ENCODE data around the gene PRKAR2B.

PRKAR2B gene

DNA sequence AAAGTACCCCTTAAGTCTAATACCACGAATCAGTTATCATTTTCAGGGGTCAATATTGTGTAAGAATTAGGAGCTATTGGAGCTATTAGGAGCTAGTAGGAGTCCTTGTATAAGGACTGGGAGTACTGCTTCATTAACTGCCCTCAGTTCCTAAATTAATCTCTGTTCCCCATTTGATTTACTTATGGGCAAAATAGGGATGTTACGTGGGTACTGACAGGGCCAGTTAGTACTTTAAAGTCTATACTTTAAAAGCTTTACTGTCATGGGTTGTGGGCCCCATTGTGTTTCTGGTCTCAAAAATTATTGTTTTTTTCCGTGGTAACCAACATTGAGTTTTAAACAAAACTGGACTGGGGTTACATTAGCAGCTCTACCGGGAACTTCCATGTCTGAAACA lies 60.3 kb downstream of the PRKAR2B start:
- no peak for TF ChIP-seq GATA3 (IDR thresholded peaks at IDR 0.05; ENCODE audit: low read depth, low read length)
- TF ChIP-seq GATA2 (IDR thresholded peaks at IDR 0.05; ENCODE audit: low read depth, low read length) = no peak

- TF ChIP-seq GATA2 (IDR thresholded peaks at IDR 0.05; ENCODE audit: low read depth, low read length) = no peak
- TF ChIP-seq GATA3 (IDR thresholded peaks at IDR 0.05; ENCODE audit: low read depth, low read length) = no peak
Measured at GRCh38 chr7:107105591-107106245, 61.2 kb downstream of the PRKAR2B start.

DNA sequence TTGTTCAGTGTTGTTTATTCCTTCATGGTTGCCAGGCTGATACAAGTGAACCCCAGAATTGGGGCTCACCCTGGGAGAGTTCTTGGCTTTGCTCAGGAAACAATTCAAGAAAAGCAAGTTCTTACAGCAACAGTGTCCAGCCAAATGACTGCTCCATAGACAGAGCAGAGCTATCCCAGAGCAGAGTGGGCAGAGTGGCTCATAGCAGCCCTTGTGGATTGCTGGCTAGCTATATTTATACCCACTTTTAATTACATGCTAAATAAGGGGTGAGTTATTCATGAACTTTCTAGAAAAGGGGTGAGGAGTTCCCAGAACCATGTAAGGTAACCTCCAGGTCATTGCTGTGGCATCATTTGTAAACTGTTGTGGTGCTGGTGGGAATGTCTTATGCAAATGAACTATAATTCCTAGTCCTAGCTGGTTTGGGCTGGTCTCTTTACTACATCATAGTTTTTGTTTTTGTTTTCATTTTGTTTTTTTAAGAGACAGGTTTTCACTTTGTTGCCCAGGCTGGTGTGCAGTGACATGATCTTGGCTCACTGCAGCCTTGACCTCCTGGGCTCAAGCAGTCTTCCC lies 64.4 kb downstream of the PRKAR2B start:
- no peak for TF ChIP-seq GATA2 (IDR thresholded peaks at IDR 0.05; ENCODE audit: low read depth, low read length)
- TF ChIP-seq GATA3 (IDR thresholded peaks at IDR 0.05; ENCODE audit: low read depth, low read length) = no peak

DNA sequence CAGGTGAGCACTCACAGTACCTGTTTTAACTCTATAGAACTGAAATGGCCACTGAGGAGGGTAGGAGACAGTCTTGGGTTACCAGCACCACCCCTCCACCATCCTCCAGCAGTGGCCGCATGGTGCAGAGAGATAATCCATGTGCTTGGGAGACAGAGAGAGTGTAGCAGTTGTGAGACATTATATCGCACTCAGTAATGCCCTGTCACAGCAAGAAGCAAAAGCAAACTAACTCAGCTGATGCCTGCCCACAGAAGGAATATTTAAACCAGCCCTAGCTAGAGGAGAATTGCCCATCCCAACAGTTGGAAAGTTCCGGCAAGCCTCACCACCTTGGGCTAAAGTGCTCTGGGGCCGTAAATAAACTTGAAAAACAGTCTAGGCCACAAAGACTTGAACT lies 65.5 kb downstream of the PRKAR2B start:
- TF ChIP-seq GATA3 (IDR thresholded peaks at IDR 0.05; ENCODE audit: low read depth, low read length) (no peak), GATA2 (IDR thresholded peaks at IDR 0.05; ENCODE audit: low read depth, low read length) (no peak)

DNA sequence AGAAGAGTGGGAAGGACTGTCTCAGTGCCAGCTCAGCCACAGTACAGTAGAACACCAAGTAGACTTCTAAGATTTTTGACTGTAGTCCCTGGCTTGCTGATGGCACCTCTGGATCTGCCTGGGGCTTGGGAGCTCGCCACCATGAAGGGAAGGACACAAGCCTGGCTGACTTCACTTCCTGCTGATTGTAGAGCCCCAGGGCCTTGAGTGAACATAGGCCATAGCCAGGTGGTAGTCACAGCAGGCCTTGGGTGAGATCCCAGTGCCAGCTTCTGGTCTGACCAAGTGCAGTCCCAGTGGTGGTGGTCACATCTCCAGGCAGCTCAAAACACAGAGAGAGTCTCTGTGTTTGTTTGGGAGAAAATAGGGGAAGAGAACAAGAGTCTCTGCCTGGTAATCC lies 66.7 kb downstream of the PRKAR2B start:
- TF ChIP-seq GATA3 (IDR thresholded peaks at IDR 0.05; ENCODE audit: low read depth, low read length) = no peak
- no peak for TF ChIP-seq GATA2 (IDR thresholded peaks at IDR 0.05; ENCODE audit: low read depth, low read length)

DNA sequence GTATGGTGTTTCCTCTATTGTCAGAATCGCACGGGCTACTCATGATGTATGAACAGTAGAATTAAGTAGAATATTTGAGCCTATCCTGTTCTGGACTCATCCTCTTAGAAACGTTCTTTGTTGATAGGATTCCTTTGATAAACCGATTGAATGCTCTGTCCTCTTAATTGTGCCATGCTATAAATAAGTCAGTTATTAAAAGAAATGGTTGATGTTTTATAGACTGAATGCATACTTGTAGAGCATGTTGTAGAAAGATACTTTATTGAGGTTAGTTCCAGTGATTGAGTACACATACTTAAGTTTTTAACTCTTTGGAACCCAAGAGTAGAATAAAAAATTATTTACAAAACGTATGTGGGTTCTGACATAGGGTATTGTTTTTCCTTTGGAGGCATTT lies 69.4 kb downstream of the PRKAR2B start:
- TF ChIP-seq GATA2 (IDR thresholded peaks at IDR 0.05; ENCODE audit: low read depth, low read length) = no peak
- TF ChIP-seq GATA3 (IDR thresholded peaks at IDR 0.05; ENCODE audit: low read depth, low read length) = no peak

DNA sequence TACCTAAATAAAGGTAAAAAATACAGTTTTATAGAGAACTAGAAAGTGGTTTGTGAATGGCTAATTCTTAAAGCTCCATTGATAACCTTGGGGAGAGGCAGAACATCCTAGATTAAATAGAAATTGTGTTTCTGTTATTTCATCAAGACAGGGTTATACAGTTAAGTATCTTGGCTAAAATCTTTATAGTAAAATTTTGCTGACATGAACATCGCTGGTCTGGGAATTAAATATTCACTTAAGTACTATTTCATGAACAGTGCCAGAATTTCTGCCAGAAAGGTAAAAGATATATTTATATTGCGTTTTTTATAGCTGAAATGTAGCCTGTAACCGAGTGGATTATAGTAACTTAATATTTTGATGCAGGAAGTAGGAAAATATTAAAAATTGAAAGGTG lies 70.6 kb downstream of the PRKAR2B start:
- no peak for TF ChIP-seq GATA2 (IDR thresholded peaks at IDR 0.05; ENCODE audit: low read depth, low read length)
- no peak for TF ChIP-seq GATA3 (IDR thresholded peaks at IDR 0.05; ENCODE audit: low read depth, low read length)

DNA sequence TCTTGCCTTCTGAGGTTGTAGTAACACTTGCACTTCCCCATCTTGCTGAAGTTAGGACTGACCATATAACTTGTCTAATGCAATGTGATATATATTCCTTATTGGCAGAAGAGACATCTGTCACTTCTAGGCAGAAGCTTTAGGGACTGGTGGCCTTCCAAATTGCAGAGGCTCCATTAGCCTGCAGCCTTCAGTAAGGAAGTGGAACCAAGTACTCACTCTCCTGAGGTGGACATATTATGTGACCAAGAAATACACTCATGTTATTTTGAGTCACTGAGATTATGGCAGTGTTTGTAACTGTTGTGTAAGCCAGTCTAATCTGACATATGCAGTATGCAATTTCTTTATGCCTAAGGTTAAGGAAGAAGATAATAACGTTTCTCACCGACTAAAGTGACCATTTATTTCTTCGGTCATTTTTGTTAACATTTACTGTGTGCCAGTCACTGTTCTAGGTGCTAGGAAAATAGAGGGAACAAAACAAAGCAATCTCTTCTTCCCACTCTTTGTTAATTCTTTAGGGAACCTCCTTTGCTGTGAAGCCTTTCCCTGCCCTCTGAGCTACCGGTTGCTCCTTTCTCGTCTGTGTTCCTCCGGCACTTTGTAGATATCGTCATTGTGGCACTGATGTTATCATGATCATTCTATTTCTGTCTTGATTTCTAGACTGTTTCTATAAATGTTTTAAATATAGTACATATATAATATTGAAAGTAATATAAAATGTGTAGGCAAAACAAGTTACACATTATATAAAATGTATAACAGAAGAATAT lies 71.4 kb downstream of the PRKAR2B start:
- TF ChIP-seq GATA3 (IDR thresholded peaks at IDR 0.05; ENCODE audit: low read depth, low read length) (no peak), GATA2 (IDR thresholded peaks at IDR 0.05; ENCODE audit: low read depth, low read length) (no peak)

DNA sequence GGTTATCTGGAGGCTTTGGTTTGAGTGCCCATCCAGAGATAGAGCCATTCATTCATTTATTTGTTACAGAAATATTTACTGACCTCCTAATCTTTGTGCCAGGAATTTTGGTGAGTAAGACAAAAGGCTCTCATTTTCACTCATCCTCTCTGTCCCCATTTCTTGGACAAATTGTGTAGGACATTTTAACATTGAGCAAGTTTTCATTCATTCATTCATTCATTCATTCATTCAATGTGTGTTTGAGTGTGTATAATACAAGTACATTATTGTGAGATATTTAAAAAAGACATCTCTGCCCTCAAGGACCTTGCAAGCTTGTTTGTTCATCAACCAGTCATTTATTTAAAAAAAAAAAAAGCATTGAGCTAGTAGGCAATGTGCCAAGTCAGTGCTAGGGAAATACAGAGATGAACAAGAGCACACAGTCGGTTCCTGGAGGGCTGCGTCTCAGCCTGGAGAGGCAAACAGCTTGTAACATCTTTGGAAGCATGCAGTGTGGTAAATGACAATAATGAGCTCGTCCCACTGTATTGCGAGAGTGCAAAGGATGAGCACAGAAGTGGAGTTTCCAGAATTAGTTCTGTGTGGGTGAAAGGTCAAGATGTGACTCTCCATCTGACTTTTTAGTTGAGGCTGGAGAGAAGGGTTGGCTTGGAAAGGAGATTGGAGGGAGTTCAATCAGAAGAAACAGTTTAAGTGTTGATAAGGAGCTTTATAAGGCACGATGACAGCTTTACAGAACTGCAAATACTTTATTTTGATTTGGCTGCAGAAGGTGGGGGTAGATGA lies 73.8 kb downstream of the PRKAR2B start:
- no peak for TF ChIP-seq GATA2 (IDR thresholded peaks at IDR 0.05; ENCODE audit: low read depth, low read length)
- no peak for TF ChIP-seq GATA3 (IDR thresholded peaks at IDR 0.05; ENCODE audit: low read depth, low read length)

DNA sequence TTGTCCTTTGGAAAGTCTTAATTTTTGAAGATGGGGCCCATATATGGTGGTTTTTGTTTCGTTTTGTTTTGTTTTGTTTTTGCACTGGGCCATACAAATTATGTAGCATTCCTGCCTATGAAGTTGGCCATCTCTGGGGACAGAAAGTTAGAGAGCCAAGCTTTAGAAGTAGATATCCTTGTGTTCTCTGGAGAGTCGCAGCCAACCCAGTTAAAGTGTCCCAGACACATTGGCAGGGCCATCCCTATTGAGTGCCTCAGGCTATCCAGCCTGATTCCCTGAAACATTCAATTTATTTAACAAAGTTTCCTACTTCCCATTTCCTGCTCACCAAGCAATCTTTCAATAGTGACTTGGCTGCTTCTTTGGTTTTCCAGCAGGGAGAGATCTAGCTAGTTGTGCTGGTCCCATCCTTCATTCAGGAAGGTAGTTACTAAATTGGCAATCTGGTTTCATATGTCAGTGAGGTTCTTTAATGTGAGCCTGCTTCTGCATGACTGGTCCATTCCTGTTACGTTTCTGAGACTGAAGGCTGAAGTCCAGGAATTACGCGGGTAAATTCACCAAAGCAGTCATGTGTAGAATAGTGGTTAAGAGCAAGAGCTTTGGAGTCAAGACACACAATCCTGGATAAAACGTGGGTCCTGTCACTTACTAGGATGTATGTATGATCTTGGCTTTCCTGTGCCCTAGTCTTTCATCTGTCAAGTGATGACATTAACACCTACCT lies 75.0 kb downstream of the PRKAR2B start:
- no peak for TF ChIP-seq GATA2 (IDR thresholded peaks at IDR 0.05; ENCODE audit: low read depth, low read length)
- TF ChIP-seq GATA3 (IDR thresholded peaks at IDR 0.05; ENCODE audit: low read depth, low read length) = no peak

DNA sequence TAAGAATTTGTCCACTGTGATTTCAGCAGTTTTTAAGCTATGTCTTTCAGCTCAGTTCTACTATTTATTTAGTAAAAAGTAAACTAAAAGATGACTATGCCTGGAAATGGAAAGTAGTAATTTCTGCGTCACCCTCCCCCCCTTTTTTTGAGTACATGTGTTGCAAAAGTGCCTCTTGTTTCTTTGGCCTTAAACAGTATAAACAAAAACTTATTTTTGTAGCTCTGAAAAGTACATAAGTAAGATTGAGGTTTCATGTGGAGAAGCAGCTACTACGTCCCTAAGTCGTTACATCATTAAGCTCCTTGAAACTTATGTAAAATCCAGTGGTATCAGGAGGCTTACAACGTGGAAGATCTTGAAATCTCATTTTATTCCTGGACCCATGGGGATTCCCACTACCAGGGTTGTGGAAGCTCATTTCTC lies 78.0 kb downstream of the PRKAR2B start:
- TF ChIP-seq GATA2 (IDR thresholded peaks at IDR 0.05; ENCODE audit: low read depth, low read length) = no peak
- TF ChIP-seq GATA3 (IDR thresholded peaks at IDR 0.05; ENCODE audit: low read depth, low read length) = no peak

DNA sequence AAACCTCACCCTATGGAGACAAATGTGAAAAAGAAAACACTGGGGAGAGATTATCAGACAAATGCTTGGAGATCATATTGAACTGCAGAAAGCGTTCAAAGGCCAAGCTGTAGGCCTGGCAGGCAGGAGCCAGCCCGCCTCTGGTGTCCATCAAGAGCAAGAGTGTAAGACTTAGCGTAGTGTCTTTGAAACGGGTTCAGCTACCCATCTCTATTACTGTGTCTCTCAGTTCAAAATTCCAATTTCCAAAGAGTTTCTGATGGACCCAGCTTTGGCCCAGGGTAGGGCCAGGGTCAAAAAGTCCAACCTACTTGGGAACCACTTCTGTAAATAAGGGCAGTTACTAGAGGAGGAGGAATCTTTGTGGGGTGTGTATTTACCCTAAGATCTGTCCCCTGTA lies 78.9 kb downstream of the PRKAR2B start:
- no peak for TF ChIP-seq GATA2 (IDR thresholded peaks at IDR 0.05; ENCODE audit: low read depth, low read length)
- no peak for TF ChIP-seq GATA3 (IDR thresholded peaks at IDR 0.05; ENCODE audit: low read depth, low read length)

GRCh38 chr7:107125475-107125874 lies 81.0 kb downstream of the PRKAR2B start:
- TF ChIP-seq GATA2 (IDR thresholded peaks at IDR 0.05; ENCODE audit: low read depth, low read length) = no peak
- TF ChIP-seq GATA3 (IDR thresholded peaks at IDR 0.05; ENCODE audit: low read depth, low read length) = no peak

Measured in SH-SY5Y (cell line).